OCI-LY1 (cell line): ENCODE data around the gene AGRN.

Source experiments
- EZH2 ChIP-seq: fragments of 200-600 bp; sonication (generic), shearing (Covaris generic); IDR thresholded peaks from 2 replicates; pipeline ENCODE4 v1.8.0; 2017; ENCODE audit warnings: borderline replicate concordance, mixed run types, mild to moderate bottlenecking, antibody characterized with exemption, low read length, moderate library complexity, mixed read lengths
- TF ChIP-seq, protein P1 (sequence below): fragments of 200-600 bp; sonication (generic), shearing (Covaris generic); IDR thresholded peaks from 2 replicates; pipeline ENCODE4 v1.5.1; 2017; ENCODE audit warnings: mild to moderate bottlenecking, antibody characterized with exemption, low read length, moderate library complexity, mixed read lengths

DNA sequence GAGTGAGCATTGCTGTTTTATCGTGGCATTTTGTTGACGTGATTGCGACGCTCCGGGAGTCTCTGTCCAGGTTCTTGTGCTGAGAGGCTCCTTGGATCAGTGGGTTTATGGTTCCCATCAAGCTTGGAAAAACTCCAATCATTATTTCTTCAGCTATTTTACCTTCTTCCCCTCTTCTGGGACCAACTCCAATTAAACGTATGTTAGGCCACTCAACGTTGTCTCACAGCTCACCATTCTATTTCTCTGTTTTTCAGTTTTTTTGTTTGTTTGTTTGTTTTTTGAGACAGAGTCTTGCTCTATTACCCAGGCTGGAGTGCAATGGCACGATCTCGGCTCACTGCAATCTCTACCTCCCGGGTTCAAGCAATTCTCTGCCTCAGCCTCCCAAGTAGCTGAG lies 28.0 kb upstream of the AGRN start:
- TF ChIP-seq, protein P1, sequence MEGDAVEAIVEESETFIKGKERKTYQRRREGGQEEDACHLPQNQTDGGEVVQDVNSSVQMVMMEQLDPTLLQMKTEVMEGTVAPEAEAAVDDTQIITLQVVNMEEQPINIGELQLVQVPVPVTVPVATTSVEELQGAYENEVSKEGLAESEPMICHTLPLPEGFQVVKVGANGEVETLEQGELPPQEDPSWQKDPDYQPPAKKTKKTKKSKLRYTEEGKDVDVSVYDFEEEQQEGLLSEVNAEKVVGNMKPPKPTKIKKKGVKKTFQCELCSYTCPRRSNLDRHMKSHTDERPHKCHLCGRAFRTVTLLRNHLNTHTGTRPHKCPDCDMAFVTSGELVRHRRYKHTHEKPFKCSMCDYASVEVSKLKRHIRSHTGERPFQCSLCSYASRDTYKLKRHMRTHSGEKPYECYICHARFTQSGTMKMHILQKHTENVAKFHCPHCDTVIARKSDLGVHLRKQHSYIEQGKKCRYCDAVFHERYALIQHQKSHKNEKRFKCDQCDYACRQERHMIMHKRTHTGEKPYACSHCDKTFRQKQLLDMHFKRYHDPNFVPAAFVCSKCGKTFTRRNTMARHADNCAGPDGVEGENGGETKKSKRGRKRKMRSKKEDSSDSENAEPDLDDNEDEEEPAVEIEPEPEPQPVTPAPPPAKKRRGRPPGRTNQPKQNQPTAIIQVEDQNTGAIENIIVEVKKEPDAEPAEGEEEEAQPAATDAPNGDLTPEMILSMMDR, result no peak
- TF ChIP-seq EZH2, result no peak
